Measurements from ENCODE around the gene MAP3K1.

The MAP3K1 gene

GRCh38 chr5:56900395-56900794 lies 85.0 kb downstream of the MAP3K1 start:
- no peaks in the 10 kb centered on the region for H3K79me2 ChIP-seq (ENCODE audit: low read length)
- no peaks in the 10 kb centered on the region for H4K20me1 ChIP-seq (ENCODE audit: insufficient read depth, low read length)
- TF ChIP-seq EZH2phosphoT487 (IDR thresholded peaks at IDR 0.05; ENCODE audit: low read depth) (no peak), CTCF (IDR thresholded peaks at IDR 0.05; ENCODE audit: low read depth, low read length) (no peak)
- H3K27ac ChIP-seq (ENCODE audit: low read length) = no peak overlapping the region
- no peaks in the 10 kb centered on the region for H3K9me3 ChIP-seq (ENCODE audit: insufficient read depth, low read length)
- H2AFZ ChIP-seq (ENCODE audit: low read depth, low read length) = no peak overlapping the region
- peaks cover 2% of the 10 kb centered on the region for H3K36me3 ChIP-seq (replicated peaks; ENCODE audit: low read depth, low read length)
- no peaks in the 10 kb centered on the region for H3K27me3 ChIP-seq (ENCODE audit: low read depth, low read length)
- no peak overlapping the region for H3K4me3 ChIP-seq (ENCODE audit: low read length)
- H3K4me2 ChIP-seq (ENCODE audit: low read length) = peak overlapping the region; percentile 46
- H3K9ac ChIP-seq (ENCODE audit: low read length) = no peak overlapping the region
- H3K4me1 ChIP-seq (ENCODE audit: low read length) = peaks cover 5% of the 10 kb centered on the region

- Histone ChIP-seq H3K4me1 (ENCODE audit: low read length) (peaks cover 5% of the 10 kb centered on the region), H3K27ac (ENCODE audit: low read length) (no peak overlapping the region), H3K79me2 (ENCODE audit: low read length) (no peaks in the 10 kb centered on the region), H3K27me3 (ENCODE audit: low read depth, low read length) (no peaks in the 10 kb centered on the region), H3K4me2 (ENCODE audit: low read length) (peak overlapping the region; percentile 46), H3K4me3 (ENCODE audit: low read length) (no peak overlapping the region), H3K36me3 (replicated peaks; ENCODE audit: low read depth, low read length) (no peaks in the 10 kb centered on the region), H2AFZ (ENCODE audit: low read depth, low read length) (no peak overlapping the region), H3K9ac (ENCODE audit: low read length) (no peak overlapping the region), H4K20me1 (ENCODE audit: insufficient read depth, low read length) (no peaks in the 10 kb centered on the region), H3K9me3 (ENCODE audit: insufficient read depth, low read length) (no peaks in the 10 kb centered on the region)
- TF ChIP-seq EZH2phosphoT487 (IDR thresholded peaks at IDR 0.05; ENCODE audit: low read depth) (no peak), CTCF (IDR thresholded peaks at IDR 0.05; ENCODE audit: low read depth, low read length) (peak; percentile 67)
Measured at GRCh38 chr5:56900858-56901578, 85.7 kb downstream of the MAP3K1 start.

GRCh38 chr5:56908942-56909293 lies 93.6 kb downstream of the MAP3K1 start:
- no peaks in the 10 kb centered on the region for H4K20me1 ChIP-seq (ENCODE audit: insufficient read depth, low read length)
- peaks cover 13% of the 10 kb centered on the region for H3K4me1 ChIP-seq (ENCODE audit: low read length)
- H2AFZ ChIP-seq (ENCODE audit: low read depth, low read length) = peak overlapping the region; percentile 91
- no peak for TF ChIP-seq EZH2phosphoT487 (IDR thresholded peaks at IDR 0.05; ENCODE audit: low read depth)
- TF ChIP-seq CTCF (IDR thresholded peaks at IDR 0.05; ENCODE audit: low read depth, low read length) = no peak
- no peaks in the 10 kb centered on the region for H3K9me3 ChIP-seq (ENCODE audit: insufficient read depth, low read length)
- peak overlapping the region; percentile 48 for H3K27ac ChIP-seq (ENCODE audit: low read length)
- no peaks in the 10 kb centered on the region for H3K36me3 ChIP-seq (replicated peaks; ENCODE audit: low read depth, low read length)
- no peaks in the 10 kb centered on the region for H3K79me2 ChIP-seq (ENCODE audit: low read length)
- H3K4me2 ChIP-seq (ENCODE audit: low read length) = peak overlapping the region; percentile 93
- peak overlapping the region; percentile 81 for H3K9ac ChIP-seq (ENCODE audit: low read length)
- H3K4me3 ChIP-seq (ENCODE audit: low read length) = peak overlapping the region; percentile 88
- no peaks in the 10 kb centered on the region for H3K27me3 ChIP-seq (ENCODE audit: low read depth, low read length)

- Histone ChIP-seq H3K36me3 (replicated peaks; ENCODE audit: low read depth, low read length) (no peaks in the 10 kb centered on the region), H3K9ac (ENCODE audit: low read length) (peak within 1 kb of the TSS; percentile 84), H3K27ac (ENCODE audit: low read length) (peak within 1 kb of the TSS; percentile 61), H4K20me1 (ENCODE audit: insufficient read depth, low read length) (no peaks in the 10 kb centered on the region), H3K79me2 (ENCODE audit: low read length) (no peaks in the 10 kb centered on the region), H3K4me1 (ENCODE audit: low read length) (peaks cover 13% of the 10 kb centered on the region), H2AFZ (ENCODE audit: low read depth, low read length) (peak within 1 kb of the TSS; percentile 91), H3K9me3 (ENCODE audit: insufficient read depth, low read length) (no peaks in the 10 kb centered on the region), H3K4me3 (ENCODE audit: low read length) (peak within 1 kb of the TSS; percentile 88), H3K4me2 (ENCODE audit: low read length) (peak within 1 kb of the TSS; percentile 93), H3K27me3 (ENCODE audit: low read depth, low read length) (no peaks in the 10 kb centered on the region)
- TF ChIP-seq EZH2phosphoT487 (IDR thresholded peaks at IDR 0.05; ENCODE audit: low read depth) (no peak), CTCF (IDR thresholded peaks at IDR 0.05; ENCODE audit: low read depth, low read length) (no peak)
Measured at GRCh38 chr5:56909294-56910209, 94.2 kb downstream of the MAP3K1 start, which contains the start of gene SETD9. Gene SETD9, plus strand, starts transcription at chr5:56909596. Its CDS starts 50 bp downstream, at chr5:56909646.

All from OCI-LY3 (cell line).